ENCODE results near the gene LOC101059915.

Gene LOC101059915

DNA sequence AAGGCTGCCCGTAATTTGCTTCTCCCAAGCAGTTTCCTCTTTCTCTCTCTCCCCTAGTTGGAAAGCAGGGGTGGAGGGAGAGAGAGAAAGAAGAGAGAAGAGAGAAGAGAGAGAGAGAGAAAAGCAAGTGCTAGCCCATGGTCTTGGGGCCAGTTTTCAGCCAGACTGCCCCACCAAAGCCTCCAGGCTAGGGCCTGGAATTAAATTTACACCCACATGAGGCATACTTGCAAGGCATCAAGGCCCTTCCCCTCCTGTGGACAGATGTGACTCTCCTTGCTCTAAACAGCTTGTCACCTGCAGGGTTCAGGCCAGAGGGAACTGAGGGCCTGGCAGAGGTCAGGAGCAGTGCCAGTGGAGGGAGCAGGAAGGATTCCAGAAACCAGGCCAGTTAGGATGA, 47.4 kb upstream of the LOC101059915 start:
- TF ChIP-seq CTCF (IDR thresholded peaks at IDR 0.05) = no peak
- Mint-ChIP-seq H3K4me1 (ENCODE audit: unreplicated experiment) (no peaks in the 10 kb centered on the region), H3K9me3 (ENCODE audit: unreplicated experiment) (no peaks in the 10 kb centered on the region), H3K27me3 (ENCODE audit: unreplicated experiment) (no peaks in the 10 kb centered on the region), H3K4me3 (ENCODE audit: unreplicated experiment) (no peak overlapping the region), H3K27ac (ENCODE audit: unreplicated experiment) (no peak overlapping the region), H3K36me3 (ENCODE audit: unreplicated experiment) (peaks cover 4% of the 10 kb centered on the region)
- DNase-seq (ENCODE audit: extremely low spot score, unreplicated experiment) = no peak

DNA sequence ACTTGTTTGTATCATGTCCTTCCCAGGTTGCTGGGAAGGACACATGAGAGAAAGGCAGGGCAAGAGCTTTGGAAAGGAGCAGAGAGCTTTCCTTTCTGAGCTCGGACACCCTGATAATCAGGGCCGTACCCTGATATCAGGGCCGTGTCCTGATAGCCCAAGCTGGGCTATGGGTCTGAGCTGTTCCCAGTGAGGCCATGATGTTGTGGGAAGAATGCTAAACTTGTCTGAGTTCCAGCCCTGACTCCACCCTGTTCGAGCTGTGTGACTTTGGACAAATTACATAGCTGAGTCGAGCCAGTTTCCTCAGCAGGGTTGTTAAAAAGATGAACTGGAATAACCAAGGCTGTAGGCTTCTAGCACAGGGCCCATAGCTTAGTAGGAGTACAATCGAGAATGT, 45.7 kb upstream of the LOC101059915 start:
- no peak overlapping the region for H3K27ac Mint-ChIP-seq (ENCODE audit: unreplicated experiment)
- no peak overlapping the region for H3K4me3 Mint-ChIP-seq (ENCODE audit: unreplicated experiment)
- H3K27me3 Mint-ChIP-seq (ENCODE audit: unreplicated experiment) = no peaks in the 10 kb centered on the region
- no peaks in the 10 kb centered on the region for H3K9me3 Mint-ChIP-seq (ENCODE audit: unreplicated experiment)
- H3K4me1 Mint-ChIP-seq (ENCODE audit: unreplicated experiment) = no peaks in the 10 kb centered on the region
- no peak for DNase-seq (ENCODE audit: extremely low spot score, unreplicated experiment)
- TF ChIP-seq CTCF (IDR thresholded peaks at IDR 0.05) = no peak
- no peaks in the 10 kb centered on the region for H3K36me3 Mint-ChIP-seq (ENCODE audit: unreplicated experiment)

DNA sequence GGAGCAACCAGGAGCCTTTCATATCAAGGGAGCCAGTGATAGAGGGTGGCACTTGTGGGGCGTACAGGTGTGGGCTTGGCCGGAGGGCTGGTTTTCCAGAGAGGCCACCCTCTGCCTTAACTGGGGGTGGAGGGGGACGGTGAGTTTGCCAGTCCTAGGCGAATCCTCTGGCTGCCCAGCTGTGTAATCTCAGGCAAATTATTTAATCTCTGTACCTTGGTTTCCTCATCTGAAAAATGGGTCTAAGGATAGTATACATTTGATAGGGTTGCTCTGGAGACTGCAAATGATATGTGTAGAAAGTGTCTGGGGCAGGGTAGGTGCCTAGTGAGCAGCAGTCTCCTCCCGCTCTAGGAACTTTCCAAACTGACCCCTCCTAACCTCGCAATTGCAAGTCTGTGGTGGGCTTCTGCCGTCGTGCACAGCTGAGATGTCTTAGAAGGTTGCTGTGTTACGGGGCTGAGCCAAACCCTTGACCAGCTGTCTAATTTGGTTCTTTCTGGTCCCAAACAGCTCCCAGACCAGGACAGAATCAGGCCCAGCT, 45.2 kb upstream of the LOC101059915 start:
- Mint-ChIP-seq H3K4me1 (ENCODE audit: unreplicated experiment) (no peaks in the 10 kb centered on the region), H3K27ac (ENCODE audit: unreplicated experiment) (no peak overlapping the region), H3K36me3 (ENCODE audit: unreplicated experiment) (no peaks in the 10 kb centered on the region), H3K27me3 (ENCODE audit: unreplicated experiment) (no peaks in the 10 kb centered on the region), H3K9me3 (ENCODE audit: unreplicated experiment) (no peaks in the 10 kb centered on the region), H3K4me3 (ENCODE audit: unreplicated experiment) (no peak overlapping the region)
- no peak for DNase-seq (ENCODE audit: extremely low spot score, unreplicated experiment)
- no peak for TF ChIP-seq CTCF (IDR thresholded peaks at IDR 0.05)

GRCh38 chrX:71622576-71623450, 44.5 kb upstream of the LOC101059915 start:
- Mint-ChIP-seq H3K9me3 (ENCODE audit: unreplicated experiment) (no peaks in the 10 kb centered on the region), H3K4me1 (ENCODE audit: unreplicated experiment) (no peaks in the 10 kb centered on the region), H3K4me3 (ENCODE audit: unreplicated experiment) (no peak overlapping the region), H3K36me3 (ENCODE audit: unreplicated experiment) (no peaks in the 10 kb centered on the region), H3K27me3 (ENCODE audit: unreplicated experiment) (no peaks in the 10 kb centered on the region), H3K27ac (ENCODE audit: unreplicated experiment) (peak overlapping the region; percentile 34)
- TF ChIP-seq CTCF (IDR thresholded peaks at IDR 0.05) = no peak
- DNase-seq (ENCODE audit: extremely low spot score, unreplicated experiment) = no peak

GRCh38 chrX:71623714-71624113, 43.6 kb upstream of the LOC101059915 start:
- no peaks in the 10 kb centered on the region for H3K4me1 Mint-ChIP-seq (ENCODE audit: unreplicated experiment)

More at GRCh38 chrX:71623714-71624113, 43.6 kb upstream of the LOC101059915 start:
- H3K9me3 Mint-ChIP-seq (ENCODE audit: unreplicated experiment) = no peaks in the 10 kb centered on the region
- H3K36me3 Mint-ChIP-seq (ENCODE audit: unreplicated experiment) = no peaks in the 10 kb centered on the region
- H3K27ac Mint-ChIP-seq (ENCODE audit: unreplicated experiment) = no peak overlapping the region
- no peak for TF ChIP-seq CTCF (IDR thresholded peaks at IDR 0.05)
- H3K27me3 Mint-ChIP-seq (ENCODE audit: unreplicated experiment) = no peaks in the 10 kb centered on the region
- no peak overlapping the region for H3K4me3 Mint-ChIP-seq (ENCODE audit: unreplicated experiment)
- DNase-seq (ENCODE audit: extremely low spot score, unreplicated experiment) = no peak

All from osteocyte (in vitro differentiated cells).